Fibroblast of upper back skin (primary cell): ENCODE results near the gene CYP3A4.
"Not testable (repeated sequence)": the region's sequence is repeated elsewhere in the genome, so short reads cannot be mapped to it uniquely, and the experiment has no call there.

Experiments
- DNase-seq: peaks from one replicate; pipeline ENCODE4 v3.0.0-alpha.2; 2013

The CYP3A4 gene

GRCh38 chr7:99791667-99792369, 7.8 kb upstream of the CYP3A4 start:
- no peak for DNase-seq

- peak; percentile 38 for DNase-seq
These were observed 7.0 kb upstream of the CYP3A4 start for GRCh38 chr7:99791021-99791420.

GRCh38 chr7:99790407-99790806, 6.4 kb upstream of the CYP3A4 start:
- DNase-seq = no peak

DNA sequence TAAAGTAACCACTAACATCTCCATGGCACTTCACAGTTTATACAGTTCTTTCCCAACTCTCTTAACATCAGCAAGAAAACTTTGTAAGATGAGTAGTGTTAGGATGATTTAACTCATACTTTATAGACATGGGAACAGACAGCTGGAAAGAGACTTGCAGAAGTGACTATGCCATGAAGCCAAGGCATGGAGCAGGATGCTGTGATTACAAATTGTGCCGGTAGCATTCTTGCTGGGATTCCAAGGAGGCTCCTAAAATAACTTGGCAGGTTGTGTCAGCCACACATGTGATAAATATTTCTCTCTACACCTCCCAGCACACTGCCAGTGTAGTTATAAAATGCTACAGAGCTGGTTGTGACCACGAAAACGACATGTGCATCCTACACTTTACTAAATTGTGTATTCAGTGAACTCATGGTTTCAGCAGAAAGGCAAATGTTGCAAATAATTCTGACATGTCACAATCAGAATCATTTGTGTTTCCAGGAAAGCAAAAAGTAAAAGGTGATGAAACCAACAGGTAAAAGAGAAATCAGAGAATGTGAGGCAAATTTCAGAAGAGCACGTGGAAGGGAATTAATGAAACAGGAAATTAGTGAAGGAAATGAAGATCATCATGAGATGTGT, 5.6 kb upstream of the CYP3A4 start:
- DNase-seq = peak; percentile 41

DNA sequence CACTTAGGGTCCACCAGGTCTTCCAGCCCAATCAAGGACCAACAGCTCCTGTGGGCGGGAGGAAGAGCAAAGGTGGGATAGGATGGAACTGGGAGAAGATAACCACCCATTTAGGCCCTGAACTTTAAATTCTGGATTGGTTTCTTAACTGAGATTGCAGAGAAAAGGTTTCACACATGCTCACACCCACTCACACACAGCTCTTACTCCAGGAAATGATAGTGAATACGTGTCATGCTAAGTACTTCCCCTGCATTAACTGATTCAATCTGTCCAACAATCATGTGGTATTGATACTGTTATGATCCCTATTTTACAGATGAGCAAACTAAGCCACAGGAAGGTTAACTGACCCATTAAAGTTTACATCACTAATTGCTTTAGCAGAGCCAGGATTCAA, 4.6 kb upstream of the CYP3A4 start:
- DNase-seq = peak; percentile 6

DNA sequence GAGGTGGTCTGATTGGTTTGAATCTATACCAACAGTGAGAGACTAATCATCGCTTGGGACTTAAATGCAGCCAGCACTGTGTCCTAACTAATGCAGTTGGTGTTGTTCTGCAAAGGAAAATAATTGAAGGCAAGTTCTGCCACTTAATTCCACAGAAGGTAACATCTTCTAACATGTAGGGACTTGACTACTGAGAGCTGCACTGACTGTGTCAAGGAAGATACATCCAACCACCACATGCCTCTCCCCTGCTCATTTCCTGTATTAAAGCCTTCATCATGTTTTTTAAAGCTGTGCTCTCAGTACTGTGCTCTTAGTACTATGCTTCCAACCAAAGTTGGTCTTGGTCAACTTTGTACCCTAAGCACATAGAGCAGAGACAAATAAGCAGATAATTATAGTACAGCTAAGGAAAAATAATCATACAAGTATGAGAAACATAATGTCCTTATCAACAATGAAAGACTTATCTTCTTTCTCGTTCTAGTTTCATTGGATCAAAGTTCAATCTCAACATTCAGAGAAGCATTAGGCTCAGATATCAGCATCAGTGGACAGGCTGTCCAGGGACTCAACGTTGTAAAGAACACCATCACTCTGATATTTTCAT, 2.8 kb upstream of the CYP3A4 start:
- DNase-seq = no peak

DNA sequence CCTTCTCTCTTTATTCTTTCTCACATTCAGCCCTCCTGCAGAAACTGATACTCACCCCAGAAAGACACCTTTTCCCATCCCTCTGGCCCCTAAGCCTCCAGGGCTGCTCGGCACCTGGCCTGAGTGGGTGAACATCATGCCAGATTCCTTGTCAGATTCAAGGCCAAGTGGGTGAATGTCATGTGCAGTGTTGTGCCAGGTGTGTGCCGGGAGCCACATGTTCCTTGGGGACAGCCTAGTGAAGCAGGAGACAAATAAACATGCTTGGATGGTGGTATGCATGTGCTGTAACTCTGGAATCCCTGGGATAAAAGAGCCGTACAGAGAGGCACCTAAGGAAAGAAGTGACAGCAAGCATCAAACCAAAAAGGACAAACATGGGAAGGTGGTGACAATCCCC, 1.7 kb upstream of the CYP3A4 start:
- DNase-seq = not testable (repeated sequence)

- DNase-seq = no peak
These were observed 1.7 kb downstream of the CYP3A4 start for GRCh38 chr7:99782012-99782953.

- DNase-seq = no peak
These were observed 3.4 kb downstream of the CYP3A4 start for GRCh38 chr7:99780588-99780987.

- no peak for DNase-seq
These were observed 4.0 kb downstream of the CYP3A4 start for GRCh38 chr7:99779949-99780348.

DNA sequence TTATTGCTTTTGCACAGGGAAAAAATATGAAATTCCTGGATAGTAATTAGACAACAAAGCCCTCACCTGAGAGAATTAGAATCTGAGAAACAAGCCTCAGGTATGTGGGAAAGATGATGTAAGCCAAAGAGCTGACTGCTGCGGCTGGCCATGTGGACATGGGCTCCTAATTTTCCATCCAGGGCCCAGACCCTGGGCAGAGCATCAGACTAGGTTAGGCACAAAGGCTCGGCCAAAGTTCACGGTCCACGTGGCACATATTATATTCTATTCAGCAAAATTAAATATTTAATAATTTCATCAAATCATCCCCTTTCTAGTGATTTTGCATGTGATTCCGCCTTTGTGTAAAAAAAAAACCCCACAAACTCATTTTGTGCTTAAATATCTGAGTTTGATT, 5.1 kb downstream of the CYP3A4 start:
- no peak for DNase-seq

GRCh38 chr7:99773395-99773794, 10.6 kb downstream of the CYP3A4 start:
- not testable (repeated sequence) for DNase-seq

DNA sequence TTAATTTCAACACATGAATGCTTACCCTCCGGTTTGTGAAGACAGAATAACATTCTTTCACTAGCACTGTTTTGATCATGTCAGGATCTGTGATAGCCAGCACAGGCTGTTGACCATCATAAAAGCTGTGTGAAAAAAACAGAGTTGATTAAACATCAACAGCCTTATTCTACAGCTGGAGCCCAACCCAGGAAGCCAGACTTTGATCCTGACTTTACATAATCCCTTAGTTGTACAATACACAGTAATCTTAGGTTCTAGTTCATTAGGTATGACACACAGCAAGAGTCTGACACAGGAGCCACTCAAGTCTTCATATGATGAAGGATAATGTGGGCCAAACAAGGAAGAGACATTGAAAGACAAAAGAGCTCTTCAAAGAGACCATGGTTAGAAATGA, 11.4 kb downstream of the CYP3A4 start:
- no peak for DNase-seq

DNA sequence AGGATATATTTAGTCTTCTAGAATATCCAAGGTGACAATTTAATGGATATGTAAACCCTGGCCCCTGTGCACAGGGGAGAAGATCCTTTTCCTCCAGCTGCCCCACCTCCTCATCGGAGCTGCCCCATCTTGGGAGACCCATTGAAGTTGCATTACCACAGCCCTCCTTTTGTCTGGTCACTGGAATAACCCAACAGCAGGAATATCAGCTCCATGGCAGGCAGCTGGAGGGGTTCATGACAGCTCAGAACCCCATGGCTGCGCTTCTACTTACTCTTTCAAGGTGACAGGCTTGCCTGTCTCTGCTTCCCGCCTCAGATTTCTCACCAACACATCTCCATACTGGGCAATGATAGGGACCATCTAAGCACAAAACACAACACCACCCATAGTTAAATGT, 14.5 kb downstream of the CYP3A4 start:
- DNase-seq = not testable (repeated sequence)

DNA sequence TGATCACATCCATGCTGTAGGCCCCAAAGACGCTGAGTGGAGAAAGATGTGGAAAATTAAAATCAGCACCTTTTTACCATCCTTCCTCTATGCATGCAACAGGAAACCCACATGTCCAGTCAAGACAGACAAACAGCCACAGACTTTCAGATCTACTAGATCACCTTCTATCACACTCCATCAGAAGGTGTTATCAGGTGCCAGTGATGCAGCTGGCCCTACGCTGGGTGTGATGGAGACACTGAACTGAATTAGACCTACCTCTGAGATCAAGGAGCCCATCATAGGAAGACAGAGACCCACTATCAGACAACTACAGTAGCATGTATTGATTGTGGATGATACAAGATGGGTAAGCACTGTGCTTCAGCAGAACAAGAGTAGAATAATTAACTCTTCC, 15.5 kb downstream of the CYP3A4 start:
- DNase-seq = no peak

DNA sequence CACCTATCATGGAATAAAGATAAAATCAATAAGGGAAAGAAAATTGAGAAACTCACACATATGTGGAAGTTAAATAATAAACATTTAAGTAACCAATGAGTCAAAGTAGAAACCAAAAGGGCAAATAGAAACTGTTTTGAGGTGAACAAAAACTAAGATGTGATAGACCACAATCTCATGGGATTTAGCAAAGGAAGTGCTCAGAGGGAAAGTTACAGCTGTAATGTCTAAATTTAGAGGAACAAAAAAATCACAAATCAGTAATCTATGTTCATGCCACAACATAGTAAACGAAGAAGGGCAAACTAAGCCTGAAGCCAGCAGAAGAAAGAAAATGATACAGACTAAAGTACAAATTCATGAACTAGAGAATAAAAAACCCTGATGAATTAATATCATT, 16.3 kb downstream of the CYP3A4 start:
- no peak for DNase-seq

GRCh38 chr7:99766484-99767099, 17.4 kb downstream of the CYP3A4 start:
- no peak for DNase-seq

- no peak for DNase-seq
These were observed 19.5 kb downstream of the CYP3A4 start for GRCh38 chr7:99764478-99764877.

DNA sequence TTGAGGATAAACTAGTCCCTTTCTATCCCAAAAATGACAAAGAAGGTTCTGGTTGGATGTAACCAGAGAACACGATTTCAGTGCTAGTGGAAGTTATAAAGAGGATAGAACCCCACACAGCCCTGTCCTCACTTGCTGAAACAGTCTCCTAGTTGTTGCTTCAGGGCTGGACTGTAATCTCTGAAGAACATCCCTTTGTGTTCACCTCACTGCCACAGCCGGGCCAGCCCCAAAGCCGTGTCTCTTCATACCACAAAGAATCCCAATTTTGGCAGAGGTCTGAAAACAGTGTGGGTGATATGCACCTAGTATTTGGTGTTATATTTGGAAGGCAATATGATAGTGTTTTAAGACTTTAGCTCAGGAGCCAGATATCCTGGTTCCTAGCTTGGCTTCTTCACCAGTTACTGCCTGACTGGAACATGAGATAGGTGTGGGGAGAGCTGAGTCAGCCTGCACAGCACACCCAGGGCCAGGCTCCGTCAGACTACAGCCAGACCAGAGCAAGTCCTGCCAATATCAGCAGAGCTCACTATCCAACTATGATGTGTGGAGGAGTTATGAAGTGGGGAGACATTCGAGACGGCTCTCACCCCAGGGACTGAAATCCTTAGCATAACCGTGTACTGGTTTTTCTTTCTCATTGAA, 21.2 kb downstream of the CYP3A4 start:
- peak; percentile 73 for DNase-seq

DNA sequence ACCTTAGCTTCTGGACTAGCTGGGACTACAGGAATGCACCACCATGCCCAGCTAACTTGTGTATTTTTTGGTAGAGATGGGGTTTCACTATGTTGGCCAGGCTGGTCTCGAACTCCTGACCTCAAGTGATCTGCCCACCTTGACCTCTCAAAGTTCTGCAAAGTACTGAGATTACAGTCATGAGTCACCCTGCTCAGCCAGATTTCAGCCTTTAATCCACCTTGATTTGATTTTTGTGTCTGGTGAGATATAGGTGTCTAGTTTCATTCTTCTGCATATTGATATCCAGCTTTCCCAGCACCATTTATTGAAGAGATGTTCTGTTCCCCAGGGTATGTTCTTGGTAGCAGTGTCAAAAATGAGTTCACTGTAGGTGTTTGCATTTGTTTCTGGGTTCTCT, 28.9 kb downstream of the CYP3A4 start:
- DNase-seq = no peak

GRCh38 chr7:99752356-99752755, 31.6 kb downstream of the CYP3A4 start:
- no peak for DNase-seq
